Measurements from ENCODE around the gene CNTD1.

The CNTD1 gene

DNA sequence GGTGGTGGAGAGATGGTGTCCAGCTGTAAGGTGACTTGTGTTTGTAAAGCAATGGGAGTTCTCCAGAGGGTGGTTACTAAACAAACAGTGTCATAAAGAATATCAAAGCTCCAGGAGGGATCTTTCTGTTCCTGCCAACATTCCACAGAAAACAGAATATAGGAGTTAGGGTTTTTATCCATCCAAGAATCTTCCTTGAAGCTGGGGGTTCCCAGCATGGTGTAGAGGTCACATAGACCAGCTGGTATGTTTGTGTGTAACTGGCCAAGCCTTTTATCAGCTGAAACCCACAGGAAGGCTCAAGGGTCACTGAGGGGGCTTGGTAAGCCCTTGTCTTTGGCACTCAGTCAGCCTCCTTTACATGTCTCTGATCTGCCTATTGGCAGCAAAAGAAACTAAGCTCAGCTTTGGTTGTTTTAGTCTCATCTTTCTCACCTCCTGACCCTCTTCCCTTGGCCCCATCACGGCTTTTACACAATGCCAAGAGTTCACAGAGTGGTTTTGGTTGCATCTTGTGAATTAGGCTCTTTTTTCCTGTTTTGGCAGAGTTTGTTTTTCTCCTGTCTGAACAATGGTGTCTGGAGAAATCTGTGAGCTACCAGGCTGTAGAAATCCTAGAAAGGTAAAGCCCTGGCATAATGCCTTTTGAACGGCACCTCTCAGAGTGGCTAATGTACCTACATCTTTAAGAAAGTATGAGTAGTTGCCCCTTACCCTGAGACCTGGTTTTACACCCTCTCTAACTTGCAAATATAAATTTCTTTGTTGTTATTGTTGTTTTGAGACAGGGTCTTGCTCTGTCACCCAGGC is 4.6 kb downstream of the CNTD1 start:
- in situ Hi-C loops (cut with MboI; ENCODE audit: low sequenced_read_pairs): no loop called here

DNA sequence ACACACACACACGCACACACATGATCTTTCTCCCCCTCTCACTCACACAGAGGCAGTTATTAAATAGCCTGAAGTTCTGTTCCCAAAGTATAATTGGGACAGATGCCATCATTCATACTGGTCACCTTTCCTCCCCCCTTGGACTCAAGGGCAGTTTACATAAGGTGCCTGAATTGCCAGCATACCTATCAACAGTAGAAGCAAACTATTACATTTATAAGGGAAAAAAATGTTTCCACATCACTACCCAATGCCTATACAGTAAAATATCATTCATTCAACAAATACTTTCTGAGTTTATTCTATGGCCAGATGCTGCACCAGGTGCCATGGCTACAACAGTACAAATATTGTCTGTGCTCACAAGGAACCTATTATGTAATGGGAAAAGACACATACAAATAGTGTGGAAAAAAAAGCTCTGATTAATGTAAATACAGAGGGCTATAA is 6.3 kb downstream of the CNTD1 start:
- in situ Hi-C loops (cut with MboI; ENCODE audit: low sequenced_read_pairs): no loop called here

DNA sequence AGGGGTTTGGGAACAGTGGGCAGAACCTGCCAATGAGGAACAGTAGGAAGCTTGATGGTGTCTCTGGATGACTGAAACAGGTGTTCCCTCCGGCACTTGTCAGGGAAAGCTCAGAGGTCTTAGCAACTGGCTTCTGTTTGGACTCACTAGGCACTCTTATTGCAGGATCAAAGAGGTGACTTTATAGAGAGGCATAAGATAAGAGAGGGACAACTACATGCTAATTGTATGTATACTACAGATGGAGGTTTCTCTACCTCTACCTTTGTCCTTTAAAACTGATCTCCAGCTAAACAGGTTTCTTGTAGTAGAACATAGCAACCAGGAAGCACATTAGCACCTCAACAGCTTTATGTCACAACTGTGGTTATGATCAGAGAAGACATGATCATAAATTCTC is 7.6 kb downstream of the CNTD1 start:
- in situ Hi-C loops (cut with MboI; ENCODE audit: low sequenced_read_pairs): no loop called here

DNA sequence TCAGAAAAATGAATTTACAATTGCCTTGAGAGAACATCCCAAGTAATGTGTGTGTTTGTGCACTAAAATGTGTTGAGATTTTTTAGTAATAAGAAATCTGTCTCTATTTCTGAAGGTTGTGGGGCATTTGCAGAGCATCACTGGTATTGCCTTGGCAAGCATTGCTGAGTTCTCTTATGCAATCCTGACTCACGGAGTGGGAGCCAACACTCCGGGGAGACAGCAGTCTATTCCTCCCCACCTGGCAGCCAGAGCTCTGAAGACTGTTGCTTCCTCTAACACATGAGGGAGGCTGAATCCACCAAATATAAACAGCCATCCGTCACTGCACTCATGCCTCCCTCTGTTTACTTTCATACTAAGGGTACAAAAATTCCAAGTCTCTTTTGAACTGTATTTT is 10.6 kb downstream of the CNTD1 start:
- in situ Hi-C loops (cut with MboI; ENCODE audit: low sequenced_read_pairs): no loop called here

DNA sequence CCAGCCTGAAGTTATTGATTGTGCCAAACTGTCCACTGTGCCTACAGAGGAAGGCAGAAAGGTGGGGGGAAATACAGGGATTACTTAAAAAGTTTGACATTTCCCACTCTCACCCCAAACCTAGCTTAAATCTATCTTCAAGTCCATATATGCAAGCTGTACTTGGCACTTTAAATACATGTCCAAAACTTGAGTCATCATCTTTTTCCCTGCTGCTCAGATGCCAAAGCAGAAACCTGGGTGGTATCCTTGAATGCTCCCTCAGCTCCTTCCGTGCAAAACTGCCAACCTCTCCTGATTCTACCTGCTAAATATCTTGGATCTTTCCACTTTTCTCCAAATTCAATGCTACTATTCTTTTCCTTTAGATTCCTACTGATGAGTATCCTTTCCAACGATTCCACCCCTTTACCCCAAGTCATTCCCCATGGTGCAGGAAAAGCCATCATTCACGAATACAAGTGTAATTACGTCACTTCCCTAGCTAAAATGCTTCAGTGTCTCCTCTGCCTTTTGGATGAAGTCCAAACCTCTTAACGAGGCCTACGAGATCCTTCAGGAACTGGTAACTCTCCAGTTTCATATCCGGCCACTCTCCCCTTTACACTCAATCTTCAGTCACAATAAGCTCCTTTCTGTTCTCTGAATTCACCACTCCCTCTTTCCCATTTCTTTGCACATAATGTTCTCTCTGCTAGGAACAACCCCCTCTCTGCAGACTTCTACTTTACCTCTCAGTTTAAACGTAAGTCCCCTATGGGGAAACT is 16.2 kb downstream of the CNTD1 start:
- in situ Hi-C loops (cut with MboI; ENCODE audit: low sequenced_read_pairs): no loop called here

DNA sequence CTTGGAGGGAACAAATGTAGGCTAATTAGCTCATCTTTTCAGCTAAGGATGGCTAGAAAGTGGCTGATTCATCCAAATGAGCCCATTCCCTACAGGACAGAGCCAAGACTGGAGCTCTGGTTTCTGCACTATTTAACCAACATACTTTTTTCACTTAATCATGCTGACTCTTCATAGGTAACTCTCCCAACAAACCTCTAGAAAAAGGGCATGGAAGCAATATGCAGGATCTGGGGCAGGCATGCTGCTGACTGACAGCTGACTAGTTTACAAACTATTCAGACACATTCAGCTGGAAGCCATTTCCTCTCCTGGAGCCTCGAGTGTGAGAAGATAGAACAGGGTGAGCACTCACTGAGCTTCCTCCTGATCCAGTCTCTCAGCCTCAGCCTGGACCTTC is 19.2 kb downstream of the CNTD1 start:
- in situ Hi-C loops (cut with MboI; ENCODE audit: low sequenced_read_pairs): no loop called here

DNA sequence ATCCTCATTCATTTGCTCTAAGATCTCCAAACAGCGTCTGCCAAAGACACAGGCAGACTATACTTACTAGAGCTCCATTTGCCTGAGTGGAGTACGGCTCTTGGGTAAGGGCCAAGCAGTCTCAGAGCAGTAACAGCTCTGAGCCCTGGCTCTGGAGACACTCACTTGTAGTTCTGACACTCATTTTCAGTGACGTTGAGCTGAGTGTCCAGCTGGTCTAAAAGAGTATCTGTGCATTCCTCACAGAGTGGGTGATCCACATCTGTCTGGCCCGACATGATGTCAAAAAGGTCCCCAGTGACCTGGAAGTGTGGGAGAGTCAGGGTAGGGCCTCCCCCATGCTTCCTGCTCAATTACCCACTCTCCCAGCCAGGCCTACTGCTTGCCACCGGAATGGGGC is 19.7 kb downstream of the CNTD1 start:
- in situ Hi-C loops (cut with MboI; ENCODE audit: low sequenced_read_pairs): no loop called here

DNA sequence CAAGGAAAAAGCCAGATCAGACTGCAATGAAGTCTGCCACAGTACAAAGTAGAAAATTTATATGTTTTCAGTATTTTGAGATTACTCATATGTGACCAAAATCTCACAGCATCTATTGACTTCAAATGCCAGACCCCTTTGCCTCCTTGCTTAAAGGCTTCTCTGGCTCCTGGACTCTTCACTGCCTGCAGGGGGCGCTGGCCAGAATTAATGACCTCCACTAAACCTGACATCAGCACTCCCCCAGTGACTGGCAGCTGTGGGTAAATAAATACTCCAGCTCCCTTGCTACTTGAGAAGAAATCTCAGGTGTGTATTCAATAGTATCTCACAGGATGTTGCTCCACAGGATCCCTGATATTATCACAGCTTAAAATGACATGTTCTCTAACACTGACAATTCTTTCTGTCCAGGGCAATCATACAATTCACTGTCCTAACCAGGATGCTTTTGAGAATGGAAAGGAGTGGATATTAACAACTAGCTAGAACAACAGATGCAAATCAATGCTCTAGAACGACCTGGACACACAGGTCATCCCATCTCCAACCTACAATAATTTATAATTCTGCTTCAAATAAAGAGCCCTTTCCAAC is 21.4 kb downstream of the CNTD1 start:
- in situ Hi-C loops (cut with MboI; ENCODE audit: low sequenced_read_pairs): no loop called here

DNA sequence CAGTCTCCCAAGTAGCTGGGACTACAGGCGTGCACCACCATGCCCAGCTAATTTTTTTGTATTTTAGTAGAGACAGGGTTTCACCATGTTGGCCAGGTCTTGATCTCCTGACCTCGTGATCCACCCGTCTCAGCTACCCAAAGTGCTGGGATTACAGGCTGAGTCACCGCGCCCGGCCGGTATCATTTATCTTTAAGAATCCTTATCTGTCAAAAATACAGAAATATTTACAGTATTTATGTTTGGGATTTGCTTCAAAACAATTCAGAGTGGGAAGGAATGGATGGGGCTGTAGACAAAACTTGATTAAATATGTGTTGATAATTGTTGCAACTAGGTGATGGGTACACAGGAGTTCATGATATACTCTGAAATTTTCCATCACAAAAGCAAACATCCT is 22.5 kb downstream of the CNTD1 start:
- in situ Hi-C loops (cut with MboI; ENCODE audit: low sequenced_read_pairs): no loop called here

DNA sequence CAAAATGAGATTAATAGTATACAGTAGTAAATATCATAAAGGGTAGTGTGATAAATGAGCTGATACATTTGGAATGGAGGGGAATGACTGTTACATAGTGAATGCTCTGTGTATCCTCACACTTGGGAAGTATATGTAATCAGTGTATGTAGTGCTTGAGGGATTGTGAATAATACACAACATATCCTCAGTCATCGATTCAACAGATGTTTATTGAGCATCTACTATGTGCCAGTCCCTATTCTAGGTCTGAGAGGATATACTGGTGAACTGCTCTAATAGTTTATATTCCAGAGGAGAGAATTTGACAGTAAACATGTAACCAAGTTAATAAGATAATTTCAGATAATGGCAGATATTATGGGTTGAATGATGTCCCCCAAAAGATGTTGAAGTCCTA is 28.8 kb downstream of the CNTD1 start:
- in situ Hi-C loops (cut with MboI; ENCODE audit: low sequenced_read_pairs): loop anchor here (25.0 kb wide), 2 partner anchors 110 to 485 kb away; no protein-coding TSS in a partner anchor

DNA sequence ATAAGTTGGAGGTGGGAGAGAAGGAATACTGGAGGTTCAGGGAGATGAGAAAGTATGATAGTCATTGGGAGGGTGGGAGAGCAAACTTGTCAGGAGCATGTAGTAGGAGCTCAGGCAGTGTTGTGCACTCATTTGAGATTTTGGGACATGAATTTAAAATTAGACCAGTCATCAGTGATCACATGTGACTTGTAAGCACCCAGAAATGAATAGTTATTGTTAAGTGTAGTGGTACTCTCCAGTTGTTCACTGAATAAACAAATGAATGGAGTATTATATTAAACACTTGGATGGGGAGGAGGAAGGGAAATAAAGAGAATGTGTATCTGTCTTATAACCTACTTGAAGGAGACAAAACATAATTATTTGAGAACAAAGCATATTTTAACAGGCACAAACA is 32.3 kb downstream of the CNTD1 start:
- in situ Hi-C loops (cut with MboI; ENCODE audit: low sequenced_read_pairs): loop anchor here (25.0 kb wide), 2 partner anchors 106 to 481 kb away; no protein-coding TSS in a partner anchor

DNA sequence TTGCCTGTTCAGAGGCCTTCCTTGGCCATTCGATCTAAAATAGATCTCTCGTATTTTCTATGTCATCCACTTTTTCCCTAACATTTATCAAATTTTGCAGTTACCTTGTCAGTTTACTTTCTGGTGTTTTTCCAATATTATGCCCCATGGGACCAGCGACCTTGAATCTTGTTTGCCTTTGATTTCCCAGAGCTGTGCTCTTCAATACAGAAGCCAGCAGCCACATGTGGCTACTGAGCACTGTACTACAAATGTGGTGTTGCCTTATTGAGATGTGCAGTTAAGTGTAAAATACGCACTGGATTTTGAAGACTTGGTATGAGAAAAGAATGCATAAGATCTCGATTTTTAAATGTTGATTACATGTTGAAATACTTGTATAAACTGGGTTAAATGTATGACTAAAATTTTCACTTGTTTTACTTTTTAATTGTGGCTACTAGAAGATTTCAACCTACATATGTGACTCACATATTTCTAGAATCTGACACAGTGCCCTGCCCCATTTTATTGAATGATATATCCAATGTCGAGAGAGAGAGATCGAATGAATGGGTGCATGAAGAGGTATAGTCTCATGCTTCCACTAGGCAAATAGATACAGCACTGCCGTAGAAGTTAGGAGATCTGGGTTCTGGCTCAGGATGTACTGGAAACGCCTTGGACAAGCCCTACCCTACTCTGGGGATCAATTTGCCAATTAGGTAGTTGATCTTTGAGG is 33.7 kb downstream of the CNTD1 start:
- in situ Hi-C loops (cut with MboI; ENCODE audit: low sequenced_read_pairs): loop anchor here (25.0 kb wide), 2 partner anchors 105 to 480 kb away; no protein-coding TSS in a partner anchor

DNA sequence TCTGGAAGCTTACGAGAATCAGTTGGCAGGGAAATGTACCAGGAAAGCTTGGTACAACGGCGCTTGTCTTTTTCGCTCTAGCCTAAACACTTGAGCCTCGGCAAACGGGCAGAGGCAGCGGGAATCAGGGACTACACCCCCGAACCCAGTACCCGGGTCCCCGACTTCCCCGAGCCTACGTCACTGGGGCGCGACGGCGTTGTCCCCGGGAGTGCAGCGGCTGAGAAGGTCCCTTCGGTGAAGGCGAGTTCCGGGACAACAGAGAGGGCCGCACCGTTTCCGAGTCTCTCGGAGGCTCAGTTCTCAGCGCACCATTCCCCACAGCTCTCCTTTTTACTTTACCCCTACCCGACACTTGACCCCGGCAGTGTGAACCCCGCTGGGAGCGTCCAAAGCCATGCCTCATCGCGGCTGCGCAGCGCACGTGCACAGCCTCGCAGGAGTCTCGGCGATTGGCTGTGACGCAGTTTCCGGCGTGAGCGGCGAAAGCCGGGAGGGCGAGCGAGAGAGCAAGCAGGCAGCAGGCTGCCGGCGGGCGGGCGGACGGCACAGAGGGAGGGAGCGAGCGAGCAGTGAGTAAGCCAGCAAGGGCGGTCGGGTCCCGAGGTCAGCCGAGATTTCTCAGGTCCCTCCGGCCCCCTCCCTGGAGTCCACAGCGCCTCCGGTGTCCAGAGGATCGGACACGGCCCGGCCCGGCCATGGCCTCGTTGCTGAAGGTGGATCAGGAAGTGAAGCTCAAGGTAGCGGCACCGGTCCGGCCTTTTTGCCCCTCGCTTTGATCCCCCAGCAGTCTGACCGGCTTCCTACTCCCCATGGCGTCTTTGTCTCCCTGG is 34.5 kb downstream of the CNTD1 start, which contains the start of gene PSME3:
Gene PSME3 (plus strand): TSS at position 464 of the 833 bp plus-strand sequence. CDS start 235 bp downstream, at position 699.
- in situ Hi-C loops (cut with MboI; ENCODE audit: low sequenced_read_pairs): loop anchor here (25.0 kb wide), 2 partner anchors 104 to 479 kb away; no protein-coding TSS in a partner anchor

DNA sequence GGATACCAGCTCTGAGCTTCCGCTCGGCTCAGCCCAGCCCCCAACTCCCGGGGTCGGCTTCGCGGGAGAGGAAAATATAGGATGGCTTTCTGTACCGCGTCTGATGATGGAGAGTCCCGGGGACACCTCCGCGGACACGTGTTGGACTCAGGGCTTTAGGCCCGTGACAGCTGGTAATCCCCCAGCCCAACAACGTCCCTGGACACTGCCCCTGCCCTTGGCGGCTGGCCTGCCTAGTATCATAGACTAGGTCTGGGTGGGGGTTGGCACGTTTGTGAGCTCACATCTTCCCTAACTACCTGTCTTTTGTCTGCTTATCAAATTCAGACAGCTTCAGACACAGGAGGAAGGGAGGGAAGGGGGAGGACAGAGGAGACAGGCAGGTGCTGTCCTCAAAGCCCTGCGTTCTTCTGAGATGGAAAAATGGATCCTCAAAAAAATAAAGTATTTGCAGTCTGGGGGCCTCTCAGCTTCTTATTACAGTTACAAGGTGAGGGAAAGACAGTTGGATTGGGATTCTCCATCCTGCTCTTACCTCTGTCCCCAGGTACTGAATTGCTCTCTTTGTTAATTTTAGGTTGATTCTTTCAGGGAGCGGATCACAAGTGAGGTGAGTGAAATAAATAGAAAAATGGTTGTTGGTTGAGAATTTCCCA is 35.2 kb downstream of the CNTD1 start:
- in situ Hi-C loops (cut with MboI; ENCODE audit: low sequenced_read_pairs): loop anchor here (25.0 kb wide), 2 partner anchors 103 to 478 kb away; no protein-coding TSS in a partner anchor

DNA sequence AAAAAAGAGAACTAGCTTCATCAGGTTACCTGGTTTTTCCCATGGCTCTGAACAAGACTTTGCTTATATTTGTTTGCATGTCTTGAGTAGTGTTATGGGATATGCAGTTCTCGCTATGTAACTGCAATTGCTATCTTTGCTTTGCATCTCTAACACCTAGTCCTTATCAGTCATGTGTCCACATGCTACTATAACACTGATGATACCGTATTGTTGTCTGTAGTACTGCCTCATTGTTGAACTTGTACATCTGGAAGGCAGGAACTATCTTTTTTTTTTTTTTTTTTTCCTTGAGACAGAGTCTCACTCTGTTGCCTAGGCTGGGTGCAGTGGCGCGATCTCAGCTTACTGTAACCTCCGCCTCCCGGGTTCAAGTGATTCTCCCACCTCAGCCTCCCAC is 37.1 kb downstream of the CNTD1 start:
- in situ Hi-C loops (cut with MboI; ENCODE audit: low sequenced_read_pairs): loop anchor here (25.0 kb wide), 2 partner anchors 102 to 477 kb away; no protein-coding TSS in a partner anchor

DNA sequence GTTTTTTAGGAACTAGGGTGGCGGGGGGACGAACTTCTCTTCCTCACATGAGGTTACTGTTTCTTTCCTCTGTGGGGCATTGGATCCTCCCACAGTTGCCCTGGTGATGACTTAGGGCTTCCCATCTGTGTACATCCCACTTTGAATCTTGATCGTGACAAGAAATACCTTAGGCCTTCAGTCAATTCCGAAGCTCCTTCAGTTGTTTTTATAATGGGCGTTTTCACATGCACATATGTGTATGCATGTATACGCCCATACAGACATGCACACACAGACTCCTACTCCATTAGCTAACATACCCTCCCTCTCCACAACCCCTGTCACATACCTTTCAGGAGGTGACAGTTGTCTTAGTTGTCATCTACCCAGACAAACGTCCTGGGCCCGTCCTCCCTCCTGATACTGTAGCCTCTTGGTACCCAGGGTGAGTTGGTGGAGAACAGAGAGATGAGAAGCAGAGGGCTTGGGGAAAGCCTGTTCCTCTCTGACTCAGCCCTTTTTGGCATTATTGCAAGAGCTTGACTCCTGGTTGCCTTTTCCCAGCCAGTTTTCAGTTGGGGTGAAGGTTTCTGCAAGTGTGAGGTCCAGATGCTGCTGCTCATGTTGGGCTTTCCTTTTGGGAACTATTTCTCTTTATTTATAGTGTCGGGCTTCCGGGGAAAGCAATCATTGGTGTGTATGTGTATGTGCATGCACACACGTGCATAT is 43.5 kb downstream of the CNTD1 start:
- in situ Hi-C loops (cut with MboI; ENCODE audit: low sequenced_read_pairs): loop anchor here (25.0 kb wide), 2 partner anchors 95 to 470 kb away; no protein-coding TSS in a partner anchor

DNA sequence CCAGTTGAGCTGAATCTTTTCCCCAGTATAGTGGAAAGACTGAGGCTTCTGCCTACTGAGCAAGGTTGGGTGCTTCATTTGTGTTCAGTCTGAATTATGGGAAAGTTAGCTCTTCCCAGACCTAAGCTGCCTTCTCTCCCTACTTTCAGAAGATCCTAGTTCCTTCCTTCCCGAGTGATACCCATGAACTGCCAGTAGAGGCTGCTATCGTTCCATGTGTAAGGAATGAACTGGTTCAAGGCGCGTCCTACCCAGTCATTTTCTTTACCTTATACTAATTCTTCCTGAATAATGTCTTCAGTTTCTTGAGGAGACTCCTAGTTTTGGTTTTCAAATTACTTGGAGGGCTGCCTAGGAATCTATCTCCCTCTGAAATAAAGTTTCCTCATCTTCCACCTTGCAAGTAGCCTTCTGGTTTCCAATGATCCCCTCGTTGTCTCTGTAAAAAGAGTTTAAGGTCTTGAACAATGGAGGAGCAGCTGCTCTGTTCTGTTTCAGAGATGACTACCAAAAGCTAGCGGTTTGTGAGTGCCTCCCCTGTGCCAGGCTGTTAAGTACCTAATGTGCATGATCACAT is 44.8 kb downstream of the CNTD1 start:
- in situ Hi-C loops (cut with MboI; ENCODE audit: low sequenced_read_pairs): loop anchor here (25.0 kb wide), 2 partner anchors 94 to 469 kb away; no protein-coding TSS in a partner anchor

DNA sequence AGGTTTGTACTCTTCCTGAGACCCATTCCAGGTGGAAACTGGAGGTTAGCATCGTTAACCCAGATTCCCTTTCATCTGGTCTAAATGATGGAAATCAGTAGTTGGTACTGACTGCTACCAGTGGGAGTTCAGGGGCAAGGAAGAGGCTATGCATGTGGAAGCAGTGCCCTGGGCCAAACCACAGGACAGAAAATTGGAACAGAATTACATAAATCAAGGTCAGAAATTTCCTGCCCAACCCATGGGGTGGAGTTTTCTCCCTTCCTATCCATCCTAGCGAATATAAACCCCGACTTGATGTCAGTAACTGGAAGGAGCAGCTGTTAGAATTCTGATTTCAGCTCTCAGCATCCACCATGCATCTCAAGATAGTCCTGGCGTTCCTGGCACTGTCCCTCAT is 45.6 kb downstream of the CNTD1 start, which contains the start of gene AOC2:
Gene AOC2 (plus strand): TSS at position 310 of the 400 bp plus-strand sequence. CDS start 47 bp downstream, at position 357.
- in situ Hi-C loops (cut with MboI; ENCODE audit: low sequenced_read_pairs): loop anchor here (25.0 kb wide), 2 partner anchors 93 to 468 kb away; no protein-coding TSS in a partner anchor
